H1 (cell line): Measurements from ENCODE around the gene PPP1R13B.
"Not testable (repeated sequence)": the region's sequence is repeated elsewhere in the genome, so short reads cannot be mapped to it uniquely, and the experiment has no call there.

Source experiments
- CHD1 ChIP-seq: IDR thresholded peaks from 2 replicates; pipeline ENCODE4 v1.6.1; 2012; ENCODE audit warnings: low read depth, low read length, improper control_type of control experiment
- GABPA ChIP-seq: IDR thresholded peaks from 2 replicates; pipeline ENCODE4 v1.6.1; 2011; ENCODE audit warnings: mild to moderate bottlenecking, low read length, moderate library complexity, borderline replicate concordance; ENCODE audit not compliant: insufficient read depth
- GTF2F1 ChIP-seq: IDR thresholded peaks from 2 replicates; pipeline ENCODE4 v1.6.1; 2012; ENCODE audit warnings: low read depth, low read length, improper control_type of control experiment, borderline replicate concordance
- JUN ChIP-seq: IDR thresholded peaks from 2 replicates; pipeline ENCODE4 v1.6.1; 2011; ENCODE audit warnings: low read depth, mild to moderate bottlenecking, improper control_type of control experiment, low read length
- PHF8 ChIP-seq: fragments of 200-600 bp; sonication (generic); conservative IDR thresholded peaks from 2 replicates; pipeline ENCODE4 v1.7.1; 2012; ENCODE audit warnings: low read depth, mild to moderate bottlenecking, inconsistent platforms, low read length, moderate library complexity
- YY1 ChIP-seq: IDR thresholded peaks from 2 replicates; pipeline ENCODE4 v1.6.1; 2011; ENCODE audit warnings: low read depth, mild to moderate bottlenecking, low read length
- ZNF274 ChIP-seq: IDR thresholded peaks from 2 replicates; pipeline ENCODE4 v1.7.0; 2012; ENCODE audit warnings: low read length, borderline replicate concordance; ENCODE audit errors: extremely low read depth
- TF ChIP-seq, protein P1 (sequence below), 3 experiments: IDR thresholded peaks; 1 replicate in 2 of 3; 2 replicates in 1 of 3; pipeline versions ENCODE4 v1.5.1 to v1.6.1; 2011; ENCODE audit warnings: low read length in 3 of 3, mild to moderate bottlenecking in 3 of 3, inconsistent platforms in 2 of 3, low read depth in 1 of 3, moderate library complexity in 1 of 3; ENCODE audit not compliant: insufficient read depth in 1 of 3; ENCODE audit errors: control extremely low read depth in 1 of 3
- TF ChIP-seq, protein P2 (sequence below): IDR thresholded peaks from 2 replicates; pipeline ENCODE4 v1.6.1; 2011; ENCODE audit warnings: low read length, improper control_type of control experiment

DNA sequence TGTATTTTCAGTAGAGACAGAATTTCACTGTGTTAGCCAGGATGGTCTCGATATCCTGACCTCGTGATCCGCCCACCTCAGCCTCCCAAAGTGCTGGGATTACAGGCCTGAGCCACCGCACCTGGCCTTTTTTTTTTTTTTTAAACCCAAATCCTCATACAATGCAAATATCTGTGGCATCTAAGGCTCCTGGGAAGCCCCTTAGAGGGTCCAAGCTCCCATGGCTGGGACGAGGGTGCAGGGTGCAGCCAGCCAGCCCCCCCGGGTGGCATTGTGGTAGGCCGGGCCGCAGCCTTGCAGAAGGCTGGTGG is 41.6 kb upstream of the PPP1R13B start:
- TF ChIP-seq YY1, ZNF274, GABPA, PHF8, CHD1, GTF2F1, JUN: not testable (repeated sequence)
- TF ChIP-seq, protein P1, sequence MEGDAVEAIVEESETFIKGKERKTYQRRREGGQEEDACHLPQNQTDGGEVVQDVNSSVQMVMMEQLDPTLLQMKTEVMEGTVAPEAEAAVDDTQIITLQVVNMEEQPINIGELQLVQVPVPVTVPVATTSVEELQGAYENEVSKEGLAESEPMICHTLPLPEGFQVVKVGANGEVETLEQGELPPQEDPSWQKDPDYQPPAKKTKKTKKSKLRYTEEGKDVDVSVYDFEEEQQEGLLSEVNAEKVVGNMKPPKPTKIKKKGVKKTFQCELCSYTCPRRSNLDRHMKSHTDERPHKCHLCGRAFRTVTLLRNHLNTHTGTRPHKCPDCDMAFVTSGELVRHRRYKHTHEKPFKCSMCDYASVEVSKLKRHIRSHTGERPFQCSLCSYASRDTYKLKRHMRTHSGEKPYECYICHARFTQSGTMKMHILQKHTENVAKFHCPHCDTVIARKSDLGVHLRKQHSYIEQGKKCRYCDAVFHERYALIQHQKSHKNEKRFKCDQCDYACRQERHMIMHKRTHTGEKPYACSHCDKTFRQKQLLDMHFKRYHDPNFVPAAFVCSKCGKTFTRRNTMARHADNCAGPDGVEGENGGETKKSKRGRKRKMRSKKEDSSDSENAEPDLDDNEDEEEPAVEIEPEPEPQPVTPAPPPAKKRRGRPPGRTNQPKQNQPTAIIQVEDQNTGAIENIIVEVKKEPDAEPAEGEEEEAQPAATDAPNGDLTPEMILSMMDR (IDR thresholded peaks at IDR 0.05; ENCODE audit: control extremely low read depth in 1 of 3, insufficient read depth in 1 of 3, low read depth in 1 of 3, low read length in 3 of 3) = not testable (repeated sequence)
- TF ChIP-seq, protein P2, sequence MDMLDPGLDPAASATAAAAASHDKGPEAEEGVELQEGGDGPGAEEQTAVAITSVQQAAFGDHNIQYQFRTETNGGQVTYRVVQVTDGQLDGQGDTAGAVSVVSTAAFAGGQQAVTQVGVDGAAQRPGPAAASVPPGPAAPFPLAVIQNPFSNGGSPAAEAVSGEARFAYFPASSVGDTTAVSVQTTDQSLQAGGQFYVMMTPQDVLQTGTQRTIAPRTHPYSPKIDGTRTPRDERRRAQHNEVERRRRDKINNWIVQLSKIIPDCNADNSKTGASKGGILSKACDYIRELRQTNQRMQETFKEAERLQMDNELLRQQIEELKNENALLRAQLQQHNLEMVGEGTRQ = not testable (repeated sequence)
